ENCODE measurements around the gene SERPINB12. TPM values are rescaled to one million over a fixed set of nuclear protein-coding genes. Genes with fewer than 3 reads are reported as not detected.

SERPINB12 gene
- total and polyA plus RNA-seq, 2 of the 13 experiments (the other 11 are each of a cell fraction or from before 2014, with no cell fraction given), result not detected

DNA sequence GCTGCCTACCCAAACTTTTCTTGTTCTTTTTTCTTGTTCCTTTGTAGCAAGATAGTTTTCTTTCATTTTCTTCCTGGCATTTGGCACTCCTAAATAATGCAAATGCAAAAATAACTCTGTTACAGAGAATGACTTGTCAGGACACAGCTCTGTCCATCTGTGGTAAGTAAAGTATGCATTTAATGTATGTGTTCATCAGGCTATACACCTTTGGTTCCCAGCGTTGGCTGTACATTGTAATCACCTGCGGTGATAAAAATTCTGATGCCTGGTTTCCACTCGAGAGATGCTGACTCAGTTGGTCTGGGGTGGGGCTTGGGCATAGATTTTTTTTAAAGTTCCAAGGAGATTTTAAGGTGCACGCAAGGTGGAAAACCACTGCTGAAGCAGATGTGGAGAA lies 44.8 kb downstream of the SERPINB12 start, which contains the start of gene SERPINB13:
SERPINB13 (plus strand) TSS at position 378 of the 400 bp plus-strand sequence. CDS start 1,325 bp downstream, outside the sequence.
- ATAC-seq (no peak), FAIRE-seq (no peak), DNase-seq (ENCODE audit: low spot score) (no peak)
- H3K27me3 ChIP-seq (ENCODE audit: control insufficient read depth in 1 of 2, insufficient read depth in 2 of 2, low read length in 2 of 2), result 0 out of 5 replicates have a peak, but pooled peaks cover 0 to 3% of the 10 kb centered on the region in 2 experiments
- no peak within 1 kb of the TSS for H3K4me3 ChIP-seq (replicated peaks in 1 of 3; ENCODE audit: insufficient read depth in 1 of 3, low read depth in 2 of 3, low read length in 3 of 3)
- H2AFZ ChIP-seq (ENCODE audit: low read length), result no peak within 1 kb of the TSS
- no peak within 1 kb of the TSS for H3K9ac ChIP-seq (ENCODE audit: insufficient read depth, low read depth, low read length)
- TF ChIP-seq ZNF24 (IDR thresholded peaks at IDR 0.05) (no peak), ZNF75D (CRISPR knock-in tag; IDR thresholded peaks at IDR 0.05; ENCODE audit: borderline replicate concordance) (no peak)
- TF ChIP-seq, protein P1, sequence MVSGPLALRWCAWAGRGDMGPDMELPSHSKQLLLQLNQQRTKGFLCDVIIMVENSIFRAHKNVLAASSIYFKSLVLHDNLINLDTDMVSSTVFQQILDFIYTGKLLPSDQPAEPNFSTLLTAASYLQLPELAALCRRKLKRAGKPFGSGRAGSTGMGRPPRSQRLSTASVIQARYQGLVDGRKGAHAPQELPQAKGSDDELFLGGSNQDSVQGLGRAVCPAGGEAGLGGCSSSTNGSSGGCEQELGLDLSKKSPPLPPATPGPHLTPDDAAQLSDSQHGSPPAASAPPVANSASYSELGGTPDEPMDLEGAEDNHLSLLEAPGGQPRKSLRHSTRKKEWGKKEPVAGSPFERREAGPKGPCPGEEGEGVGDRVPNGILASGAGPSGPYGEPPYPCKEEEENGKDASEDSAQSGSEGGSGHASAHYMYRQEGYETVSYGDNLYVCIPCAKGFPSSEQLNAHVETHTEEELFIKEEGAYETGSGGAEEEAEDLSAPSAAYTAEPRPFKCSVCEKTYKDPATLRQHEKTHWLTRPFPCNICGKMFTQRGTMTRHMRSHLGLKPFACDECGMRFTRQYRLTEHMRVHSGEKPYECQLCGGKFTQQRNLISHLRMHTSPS (CRISPR knock-in tag; IDR thresholded peaks at IDR 0.05; ENCODE audit: low read depth), result no peak
- TF ChIP-seq, protein P2, sequence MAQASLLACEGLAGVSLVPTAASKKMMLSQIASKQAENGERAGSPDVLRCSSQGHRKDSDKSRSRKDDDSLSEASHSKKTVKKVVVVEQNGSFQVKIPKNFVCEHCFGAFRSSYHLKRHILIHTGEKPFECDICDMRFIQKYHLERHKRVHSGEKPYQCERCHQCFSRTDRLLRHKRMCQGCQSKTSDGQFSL (CRISPR knock-in tag; IDR thresholded peaks at IDR 0.05), result no peak
- TF ChIP-seq, protein P3, sequence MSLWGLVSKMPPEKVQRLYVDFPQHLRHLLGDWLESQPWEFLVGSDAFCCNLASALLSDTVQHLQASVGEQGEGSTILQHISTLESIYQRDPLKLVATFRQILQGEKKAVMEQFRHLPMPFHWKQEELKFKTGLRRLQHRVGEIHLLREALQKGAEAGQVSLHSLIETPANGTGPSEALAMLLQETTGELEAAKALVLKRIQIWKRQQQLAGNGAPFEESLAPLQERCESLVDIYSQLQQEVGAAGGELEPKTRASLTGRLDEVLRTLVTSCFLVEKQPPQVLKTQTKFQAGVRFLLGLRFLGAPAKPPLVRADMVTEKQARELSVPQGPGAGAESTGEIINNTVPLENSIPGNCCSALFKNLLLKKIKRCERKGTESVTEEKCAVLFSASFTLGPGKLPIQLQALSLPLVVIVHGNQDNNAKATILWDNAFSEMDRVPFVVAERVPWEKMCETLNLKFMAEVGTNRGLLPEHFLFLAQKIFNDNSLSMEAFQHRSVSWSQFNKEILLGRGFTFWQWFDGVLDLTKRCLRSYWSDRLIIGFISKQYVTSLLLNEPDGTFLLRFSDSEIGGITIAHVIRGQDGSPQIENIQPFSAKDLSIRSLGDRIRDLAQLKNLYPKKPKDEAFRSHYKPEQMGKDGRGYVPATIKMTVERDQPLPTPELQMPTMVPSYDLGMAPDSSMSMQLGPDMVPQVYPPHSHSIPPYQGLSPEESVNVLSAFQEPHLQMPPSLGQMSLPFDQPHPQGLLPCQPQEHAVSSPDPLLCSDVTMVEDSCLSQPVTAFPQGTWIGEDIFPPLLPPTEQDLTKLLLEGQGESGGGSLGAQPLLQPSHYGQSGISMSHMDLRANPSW (CRISPR knock-in tag; IDR thresholded peaks at IDR 0.05; ENCODE audit: borderline replicate concordance), result no peak
- BruUV-seq (replicated peaks), result no TSS peak
- H3K79me2 ChIP-seq (ENCODE audit: insufficient read depth, low read length), result no peaks in the 10 kb centered on the region
- H3K9me3 ChIP-seq (ENCODE audit: low read length), result no peaks in the 10 kb centered on the region
- H3K4me2 ChIP-seq (ENCODE audit: low read depth, low read length), result no peak within 1 kb of the TSS
- no peaks in the 10 kb centered on the region for H3K36me3 ChIP-seq (replicated peaks in 1 of 2; ENCODE audit: control insufficient read depth in 1 of 2, insufficient read depth in 2 of 2, low read length in 2 of 2)
- no peaks in the 10 kb centered on the region for H4K20me1 ChIP-seq (ENCODE audit: insufficient read depth, low read length)
- POLR2A ChIA-PET, result no interaction called here
- intact Hi-C loops (cut with micrococcal nuclease; ENCODE audit: unreplicated experiment) (loop anchor here (5.0 kb wide), 1 partner anchor 170 kb away; no protein-coding TSS in a partner anchor), in situ Hi-C loops (cut with HindIII; ENCODE audit: extremely low pct_ligation_motif_present, low pct_unique_long_range_greater_than_20kb) (no loop called here)
- 54% methylated on average over 4 of the region's 4 CpGs for WGBS (ENCODE audit: low lambda C conversion rate)
- no peak within 1 kb of the TSS for H3K27ac ChIP-seq (ENCODE audit: extremely low read length, insufficient read depth, low read length)
- no peaks in the 10 kb centered on the region for H3K4me1 ChIP-seq (ENCODE audit: insufficient read depth, low read length)
- CTCF ChIA-PET (ENCODE audit: low intra/inter-chr PET ratio, low total read pairs), result no interaction called here

Measured in HepG2 (cell line).